SK-N-SH (cell line): Measurements from ENCODE around the gene LOXL4. TPM values are rescaled to one million over a fixed set of nuclear protein-coding genes. Genes with fewer than 3 reads are reported as not detected.

Experiments used
- CTCF ChIA-PET: fragments of 300-600, 350-600 bp; formaldehyde crosslinking; extraction: SDS; loops from one replicate; lab custom pipeline; 2021; lab: Yijun Ruan, JAX
- POLR2A ChIA-PET: fragments of 350-600 bp; sonication (Branson Sonifier 250); formaldehyde crosslinking; extraction: SDS; loops from one replicate; lab custom pipeline; 2020; ENCODE audit warnings: antibody characterized with exemption, inconsistent platforms; lab: Yijun Ruan, JAX
- DNase-seq: peaks from one replicate; pipeline ENCODE4 v3.0.0; 2012
- H2AFZ ChIP-seq: fragments of 200-600 bp; sonication (generic); 2 replicates; pipeline ENCODE4 v1.8.1; 2016; ENCODE audit warnings: antibody characterized with exemption, mild to moderate bottlenecking, low read depth
- H3F3A ChIP-seq: fragments of 200-600 bp; sonication (generic); replicated peaks from 2 replicates; pipeline ENCODE3; 2016; ENCODE audit warnings: antibody characterized with exemption, mild to moderate bottlenecking; ENCODE audit not compliant: insufficient read depth
- H3K27ac ChIP-seq, 2 experiments: fragments of 200-500 bp in 1 of 2; fragments of 200-600 bp in 1 of 2; sonication (Bioruptor generic) in 1 of 2; sonication (generic), shearing (Covaris generic) in 1 of 2; 2 replicates each; pipeline versions ENCODE4 v1.5.1 to v1.6.1; 2014 to 2016; ENCODE audit warnings: low read depth in 2 of 2, inconsistent platforms in 1 of 2, low read length in 1 of 2, mild to moderate bottlenecking in 1 of 2, mixed read lengths in 1 of 2
- H3K27me3 ChIP-seq: fragments of 200-600 bp; sonication (generic), shearing (Covaris generic); 2 replicates; pipeline ENCODE4 v1.6.1; 2016; ENCODE audit warnings: mixed run types; ENCODE audit not compliant: insufficient read depth
- H3K36me3 ChIP-seq, 2 experiments: fragments of 200-500 bp in 1 of 2; fragments of 200-600 bp in 1 of 2; sonication (Bioruptor generic) in 1 of 2; sonication (generic) in 1 of 2; replicated peaks in 1 of 2; 2 replicates each; pipeline versions ENCODE3 to v1.5.1; 2014 to 2016; ENCODE audit warnings: low read length in 1 of 2, mild to moderate bottlenecking in 1 of 2; ENCODE audit not compliant: insufficient read depth in 2 of 2, control insufficient read depth in 1 of 2
- H3K4me1 ChIP-seq, 2 experiments: fragments of 200-500 bp in 1 of 2; fragments of 200-600 bp in 1 of 2; sonication (Bioruptor generic) in 1 of 2; sonication (generic), shearing (Covaris generic) in 1 of 2; 2 replicates each; pipeline versions ENCODE4 v1.5.1 to v1.6.1; 2014 to 2016; ENCODE audit warnings: low read depth in 1 of 2, low read length in 1 of 2, mixed run types in 1 of 2; ENCODE audit not compliant: insufficient read depth in 2 of 2, control insufficient read depth in 1 of 2
- H3K4me2 ChIP-seq: fragments of 200-600 bp; sonication (generic), shearing (Covaris generic); 2 replicates; pipeline ENCODE4 v1.6.1; 2017; ENCODE audit warnings: mixed run types
- H3K4me3 ChIP-seq, 2 experiments: fragments of 200-500 bp in 1 of 2; fragments of 200-600 bp in 1 of 2; sonication (Bioruptor generic) in 1 of 2; sonication (generic), shearing (Covaris generic) in 1 of 2; 2 replicates each; pipeline versions ENCODE4 v1.5.1 to v1.8.1; 2014 to 2016; ENCODE audit warnings: low read depth in 2 of 2, inconsistent platforms in 1 of 2, low read length in 1 of 2, mild to moderate bottlenecking in 1 of 2, mixed read lengths in 1 of 2, moderate library complexity in 1 of 2
- H3K79me2 ChIP-seq: fragments of 200-600 bp; sonication (generic); 2 replicates; pipeline ENCODE4 v1.8.1; 2017; ENCODE audit warnings: mild to moderate bottlenecking; ENCODE audit not compliant: insufficient read depth
- H3K9ac ChIP-seq: fragments of 200-600 bp; sonication (generic); 2 replicates; pipeline ENCODE4 v1.6.1; 2017; ENCODE audit warnings: mixed run types
- H3K9me2 ChIP-seq: fragments of 200-600 bp; sonication (generic); 2 replicates; pipeline ENCODE4 v1.6.1; 2017; ENCODE audit warnings: mixed run types
- H3K9me3 ChIP-seq: fragments of 200-600 bp; sonication (generic); 2 replicates; pipeline ENCODE4 v1.6.1; 2017; ENCODE audit warnings: mixed run types, mild to moderate bottlenecking, moderate library complexity
- H4K20me1 ChIP-seq: fragments of 200-600 bp; sonication (generic); 2 replicates; pipeline ENCODE4 v1.6.1; 2017; ENCODE audit warnings: mild to moderate bottlenecking, mixed run types; ENCODE audit not compliant: insufficient read depth
- EP300 ChIP-seq, 2 experiments: IDR thresholded peaks; 2 replicates each; pipeline versions ENCODE4 v1.4.0 to v1.6.1; 2012; ENCODE audit warnings: borderline replicate concordance in 1 of 2, low read depth in 1 of 2, low read length in 1 of 2
- EZH2phosphoT487 ChIP-seq: fragments of 200-600 bp; sonication (generic); IDR thresholded peaks from 2 replicates; pipeline ENCODE4 v1.6.1; 2017; ENCODE audit warnings: low read depth, mixed run types, mild to moderate bottlenecking, antibody characterized with exemption, moderate library complexity, borderline replicate concordance
- FOXJ3 ChIP-seq: sonication (generic); formaldehyde crosslinking; IDR thresholded peaks from 2 replicates; pipeline ENCODE4 v1.5.1; 2020; ENCODE audit warnings: mild to moderate bottlenecking, missing genetic modification reagents
- FOXM1 ChIP-seq: IDR thresholded peaks from 2 replicates; pipeline ENCODE4 v1.4.0; 2012; ENCODE audit warnings: low read depth, mild to moderate bottlenecking
- GABPA ChIP-seq: IDR thresholded peaks from 2 replicates; pipeline ENCODE4 v1.4.0; 2012; ENCODE audit warnings: low read depth, mild to moderate bottlenecking
- JUND ChIP-seq: IDR thresholded peaks from 2 replicates; pipeline ENCODE4 v1.4.0; 2012
- MXI1 ChIP-seq: IDR thresholded peaks from 2 replicates; pipeline ENCODE4 v1.6.1; 2012; ENCODE audit warnings: mild to moderate bottlenecking, low read depth, low read length, improper control_type of control experiment
- NFIC ChIP-seq: IDR thresholded peaks from 2 replicates; pipeline ENCODE4 v1.4.0; 2012; ENCODE audit warnings: borderline replicate concordance
- NRF1 ChIP-seq: IDR thresholded peaks from 2 replicates; pipeline ENCODE4 v1.6.1; 2012; ENCODE audit warnings: low read depth, mild to moderate bottlenecking, low read length
- PBX3 ChIP-seq: IDR thresholded peaks from 2 replicates; pipeline ENCODE4; 2012
- RAD21 ChIP-seq: IDR thresholded peaks from 2 replicates; pipeline ENCODE4 v1.6.1; 2012; ENCODE audit warnings: mild to moderate bottlenecking, low read length
- RFX5 ChIP-seq: IDR thresholded peaks from 2 replicates; pipeline ENCODE4 v1.6.1; 2012; ENCODE audit warnings: mild to moderate bottlenecking, improper control_type of control experiment, low read length
- SMC3 ChIP-seq: IDR thresholded peaks from 2 replicates; pipeline ENCODE4 v1.6.1; 2012; ENCODE audit warnings: low read depth, low read length, improper control_type of control experiment
- TCF12 ChIP-seq: IDR thresholded peaks from 2 replicates; pipeline ENCODE4 v1.4.0; 2012
- TEAD4 ChIP-seq: IDR thresholded peaks from 2 replicates; pipeline ENCODE4 v1.4.0; 2012; ENCODE audit warnings: mild to moderate bottlenecking, borderline replicate concordance; ENCODE audit not compliant: insufficient read depth
- YY1 ChIP-seq: IDR thresholded peaks from 2 replicates; pipeline ENCODE4 v1.4.0; 2012; ENCODE audit warnings: low read depth, mild to moderate bottlenecking
- WGBS: methylation state at CpG from one replicate; pipeline ENCODE4 v1.1.6; 2017; ENCODE audit warnings: low lambda C conversion rate; 5-methylcytosine and 5-hydroxymethylcytosine counted together
- polyA plus RNA-seq, 3 experiments: library from polyadenylated mRNA; depleted of rRNA; stranded (reverse); fragments of >200 nt; gene quantifications; 2 replicates each; pipeline ENCODE4 v1.2.3, GENCODE V29; 2012
- TF ChIP-seq, protein P1 (sequence below): fragments of 150-350 bp; IDR thresholded peaks from 2 replicates; pipeline ENCODE4 v1.6.1; 2016; ENCODE audit warnings: mild to moderate bottlenecking, low read depth, low read length
- TF ChIP-seq, protein P2 (sequence below): IDR thresholded peaks from 2 replicates; pipeline ENCODE4 v1.4.0; 2012; ENCODE audit warnings: low read depth
- TF ChIP-seq, protein P3 (sequence below): fragments of 150-350 bp; IDR thresholded peaks from 2 replicates; pipeline ENCODE4 v1.6.1; 2017; ENCODE audit warnings: antibody characterized with exemption, low read length, low read depth, borderline replicate concordance

The LOXL4 gene
- polyA plus RNA-seq, 1 of the 3 experiments (the other 2 are of a cell fraction) = 1.7 TPM

- no peaks in the 10 kb centered on the region for H3K79me2 ChIP-seq
- 0 out of 4 replicates have a peak, but pooled peaks cover 0 to 6% of the 10 kb centered on the region in 2 experiments for H3K4me1 ChIP-seq
- H3K27me3 ChIP-seq = no peaks in the 10 kb centered on the region
- POLR2A ChIA-PET = no interaction called here
- H3K4me2 ChIP-seq = no peak overlapping the region
- TF ChIP-seq FOXJ3 (CRISPR knock-in tag) (no peak), MXI1 (no peak), NRF1 (no peak), RFX5 (no peak), JUND (no peak), FOXM1 (no peak), TCF12 (no peak), EZH2phosphoT487 (no peak), NFIC (no peak), YY1 (no peak), GABPA (no peak), SMC3 (no peak), RAD21 (no peak), EP300 (IDR thresholded peaks at IDR 0.05; ENCODE audit: borderline replicate concordance in 1 of 2, low read depth in 1 of 2, low read length in 1 of 2) (no peak), TEAD4 (no peak), PBX3 (no peak)
- TF ChIP-seq, protein P1, sequence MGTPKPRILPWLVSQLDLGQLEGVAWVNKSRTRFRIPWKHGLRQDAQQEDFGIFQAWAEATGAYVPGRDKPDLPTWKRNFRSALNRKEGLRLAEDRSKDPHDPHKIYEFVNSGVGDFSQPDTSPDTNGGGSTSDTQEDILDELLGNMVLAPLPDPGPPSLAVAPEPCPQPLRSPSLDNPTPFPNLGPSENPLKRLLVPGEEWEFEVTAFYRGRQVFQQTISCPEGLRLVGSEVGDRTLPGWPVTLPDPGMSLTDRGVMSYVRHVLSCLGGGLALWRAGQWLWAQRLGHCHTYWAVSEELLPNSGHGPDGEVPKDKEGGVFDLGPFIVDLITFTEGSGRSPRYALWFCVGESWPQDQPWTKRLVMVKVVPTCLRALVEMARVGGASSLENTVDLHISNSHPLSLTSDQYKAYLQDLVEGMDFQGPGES = no peak
- TF ChIP-seq, protein P2, sequence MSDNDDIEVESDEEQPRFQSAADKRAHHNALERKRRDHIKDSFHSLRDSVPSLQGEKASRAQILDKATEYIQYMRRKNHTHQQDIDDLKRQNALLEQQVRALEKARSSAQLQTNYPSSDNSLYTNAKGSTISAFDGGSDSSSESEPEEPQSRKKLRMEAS = no peak
- TF ChIP-seq, protein P3, sequence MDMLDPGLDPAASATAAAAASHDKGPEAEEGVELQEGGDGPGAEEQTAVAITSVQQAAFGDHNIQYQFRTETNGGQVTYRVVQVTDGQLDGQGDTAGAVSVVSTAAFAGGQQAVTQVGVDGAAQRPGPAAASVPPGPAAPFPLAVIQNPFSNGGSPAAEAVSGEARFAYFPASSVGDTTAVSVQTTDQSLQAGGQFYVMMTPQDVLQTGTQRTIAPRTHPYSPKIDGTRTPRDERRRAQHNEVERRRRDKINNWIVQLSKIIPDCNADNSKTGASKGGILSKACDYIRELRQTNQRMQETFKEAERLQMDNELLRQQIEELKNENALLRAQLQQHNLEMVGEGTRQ = no peak
- H3K4me3 ChIP-seq = no peak overlapping the region
- no peak overlapping the region for H3K9ac ChIP-seq
- WGBS = 91% methylated on average over 5 of the region's 5 CpGs
- no peak overlapping the region for H3K27ac ChIP-seq
- no peak for DNase-seq
- H3F3A ChIP-seq = no peaks in the 10 kb centered on the region
- H3K9me2 ChIP-seq = no peaks in the 10 kb centered on the region
- H3K9me3 ChIP-seq = no peaks in the 10 kb centered on the region
- peaks cover 33 to 56% of the 10 kb centered on the region in 2 experiments for H3K36me3 ChIP-seq
- no peak overlapping the region for H2AFZ ChIP-seq
- H4K20me1 ChIP-seq = no peaks in the 10 kb centered on the region
- CTCF ChIA-PET = interaction anchor here (1.6 kb wide), 1 partner anchor 74 kb away, joined by 16 read pairs; no protein-coding TSS in a partner anchor
These were observed 32.1 kb downstream of the LOXL4 start for GRCh38 chr10:98235846-98236245.
